Smooth muscle cell (in vitro differentiated cells): ENCODE measurements around the gene RC3H1. TPM values are rescaled to one million over a fixed set of nuclear protein-coding genes. Genes with fewer than 3 reads are reported as not detected.
"Not testable (repeated sequence)": the region's sequence is repeated elsewhere in the genome, so short reads cannot be mapped to it uniquely, and the experiment has no call there.

Experiments
- DNase-seq: peaks from one replicate; lab custom pipeline; 2025; ENCODE audit not compliant: unreplicated experiment; lab: John Stamatoyannopoulos, UW
- H2AFZ ChIP-seq: fragments of 200-600 bp; sonication (generic); 2 replicates; pipeline ENCODE4 v1.6.0; 2016; ENCODE audit warnings: antibody characterized with exemption, low read depth, mild to moderate bottlenecking
- H3F3A ChIP-seq: fragments of 200-600 bp; sonication (generic); 2 replicates; pipeline ENCODE4 v1.6.0; 2017; ENCODE audit warnings: antibody characterized with exemption, low read depth
- H3K27ac ChIP-seq: fragments of 200-600 bp; sonication (generic); 2 replicates; pipeline ENCODE4 v1.5.1; 2016; ENCODE audit warnings: low read depth, mild to moderate bottlenecking
- H3K27me3 ChIP-seq: fragments of 200-600 bp; sonication (generic); 2 replicates; pipeline ENCODE4 v1.6.1; 2016; ENCODE audit warnings: low read depth, mild to moderate bottlenecking
- H3K36me3 ChIP-seq: fragments of 200-600 bp; sonication (generic); 2 replicates; pipeline ENCODE4 v1.5.1; 2016; ENCODE audit warnings: low read depth
- H3K4me1 ChIP-seq: fragments of 200-600 bp; sonication (generic); 2 replicates; pipeline ENCODE4 v1.5.1; 2016; ENCODE audit warnings: low read depth
- H3K4me2 ChIP-seq: fragments of 200-600 bp; sonication (generic); 2 replicates; pipeline ENCODE4 v1.6.0; 2016; ENCODE audit warnings: mild to moderate bottlenecking
- H3K4me3 ChIP-seq: fragments of 200-600 bp; sonication (generic); 2 replicates; pipeline ENCODE4 v1.5.1; 2016; ENCODE audit warnings: mild to moderate bottlenecking
- H3K79me2 ChIP-seq: fragments of 200-600 bp; sonication (generic); 2 replicates; pipeline ENCODE4 v1.6.0; 2016; ENCODE audit warnings: low read depth, mild to moderate bottlenecking
- H3K9ac ChIP-seq: fragments of 200-600 bp; sonication (generic); 2 replicates; pipeline ENCODE4 v1.6.0; 2016; ENCODE audit warnings: low read depth
- H3K9me3 ChIP-seq: fragments of 200-600 bp; sonication (generic); replicated peaks from 2 replicates; pipeline ENCODE4 v1.5.1; 2016; ENCODE audit warnings: low read depth
- H4K20me1 ChIP-seq: fragments of 200-600 bp; sonication (generic); 2 replicates; pipeline ENCODE4 v1.6.0; 2016; ENCODE audit warnings: low read depth
- CTCF ChIP-seq: fragments of 200-600 bp; sonication (generic); IDR thresholded peaks from 2 replicates; pipeline ENCODE4 v1.5.1; 2017; ENCODE audit warnings: borderline replicate concordance, mild to moderate bottlenecking, antibody characterized with exemption; ENCODE audit not compliant: insufficient read depth, poor library complexity, severe bottlenecking
- WGBS: methylation state at CpG from one replicate; pipeline ENCODE4 v1.1.7; 2016; ENCODE audit warnings: low lambda C conversion rate; 5-methylcytosine and 5-hydroxymethylcytosine counted together
- polyA plus RNA-seq: library from polyadenylated mRNA; unstranded; fragments of >200 nt; fragmentation: Nextera tagmentation; extraction: Ambion mirVana; gene quantifications from 2 replicates; pipeline ENCODE4 v1.2.1, GENCODE V29; 2016
- total RNA-seq: library from RNA; depleted of rRNA; stranded (reverse); fragments of >200 nt; gene quantifications from 2 replicates; pipeline ENCODE4 v1.2.3, GENCODE V29; 2014

RC3H1 gene
- total and polyA plus RNA-seq, 2 experiments from 2014 or later, result 3.9 to 21.6 TPM

GRCh38 chr1:173970252-173970651 is 51.9 kb downstream of the RC3H1 start:
- TF ChIP-seq CTCF, result no peak

GRCh38 chr1:173965896-173966295 is 56.3 kb downstream of the RC3H1 start:
- H3K9me3 ChIP-seq, H3K4me1 ChIP-seq, H3K4me3 ChIP-seq, H3K27me3 ChIP-seq, H3F3A ChIP-seq, H2AFZ ChIP-seq, H3K4me2 ChIP-seq, H4K20me1 ChIP-seq, DNase-seq, H3K79me2 ChIP-seq, H3K27ac ChIP-seq, H3K9ac ChIP-seq: not testable (repeated sequence)
- peaks cover 59% of the 10 kb centered on the region for H3K36me3 ChIP-seq
- WGBS, result 99% methylated on average over 5 of the region's 5 CpGs

More at GRCh38 chr1:173970252-173970651, 51.9 kb downstream of the RC3H1 start:
- Histone ChIP-seq H3K36me3 (peaks cover 31% of the 10 kb centered on the region), H4K20me1 (no peaks in the 10 kb centered on the region), H3K4me1 (no peaks in the 10 kb centered on the region), H3K9me3 (no peaks in the 10 kb centered on the region), H3F3A (no peaks in the 10 kb centered on the region), H3K4me2 (no peak overlapping the region), H3K9ac (no peak overlapping the region), H2AFZ (no peak overlapping the region), H3K27ac (no peak overlapping the region), H3K79me2 (no peaks in the 10 kb centered on the region), H3K27me3 (no peaks in the 10 kb centered on the region), H3K4me3 (no peak overlapping the region)
- 98% methylated on average over 3 of the region's 3 CpGs for WGBS
- no peak for DNase-seq

- H3K4me1 ChIP-seq, result no peaks in the 10 kb centered on the region
Measured at GRCh38 chr1:173963477-173963876, 58.7 kb downstream of the RC3H1 start.

GRCh38 chr1:173960625-173961024 is 61.5 kb downstream of the RC3H1 start:
- Histone ChIP-seq H3K36me3 (peaks cover 56% of the 10 kb centered on the region), H3K4me2 (no peak overlapping the region)

More at GRCh38 chr1:173963477-173963876, 58.7 kb downstream of the RC3H1 start:
- DNase-seq, result no peak
- no peaks in the 10 kb centered on the region for H3K79me2 ChIP-seq
- no peak for TF ChIP-seq CTCF
- peaks cover 11% of the 10 kb centered on the region for H4K20me1 ChIP-seq
- H3K4me2 ChIP-seq, result no peak overlapping the region
- no peaks in the 10 kb centered on the region for H3F3A ChIP-seq
- no peak overlapping the region for H2AFZ ChIP-seq
- H3K9me3 ChIP-seq, result no peaks in the 10 kb centered on the region
- no peak overlapping the region for H3K4me3 ChIP-seq
- 95% methylated on average over 1 of the region's 1 CpG for WGBS
- H3K27ac ChIP-seq, result no peak overlapping the region
- H3K9ac ChIP-seq, result no peak overlapping the region
- no peaks in the 10 kb centered on the region for H3K27me3 ChIP-seq
- peaks cover 58% of the 10 kb centered on the region for H3K36me3 ChIP-seq

More at GRCh38 chr1:173960625-173961024, 61.5 kb downstream of the RC3H1 start:
- H3K9ac ChIP-seq, result no peak overlapping the region
- WGBS, result 90% methylated on average over 5 of the region's 5 CpGs
- no peak overlapping the region for H3K4me3 ChIP-seq
- no peak for DNase-seq
- H3K79me2 ChIP-seq, result no peaks in the 10 kb centered on the region
- H3K27me3 ChIP-seq, result no peaks in the 10 kb centered on the region
- H4K20me1 ChIP-seq, result peaks cover 16% of the 10 kb centered on the region
- H3K27ac ChIP-seq, result no peak overlapping the region
- no peaks in the 10 kb centered on the region for H3K9me3 ChIP-seq
- no peak overlapping the region for H2AFZ ChIP-seq
- no peaks in the 10 kb centered on the region for H3K4me1 ChIP-seq
- TF ChIP-seq CTCF, result no peak
- no peaks in the 10 kb centered on the region for H3F3A ChIP-seq
